ENCODE measurements around the gene P2RY2. TPM values are rescaled to one million over a fixed set of nuclear protein-coding genes. Genes with fewer than 3 reads are reported as not detected.

Gene P2RY2
- total RNA-seq, 1 donor from 2014 or later, result 0.42 TPM

GRCh38 chr11:73266646-73267020 is 48.6 kb downstream of the P2RY2 start:
- ChIA-PET POLR2A (interaction anchor here (0.5 kb wide), 1 partner anchor 651 kb away, joined by 3 read pairs; no protein-coding TSS in a partner anchor), CTCF (no interaction called here)
- no peak for DNase-seq
- TF ChIP-seq CTCF (IDR thresholded peaks at IDR 0.05), result no peak
- peaks cover 15% of the 10 kb centered on the region for H3K4me1 Mint-ChIP-seq
- ATAC-seq (ENCODE audit: low read depth), result no peak
- no peak overlapping the region for H3K27ac Mint-ChIP-seq
- H3K9me3 Mint-ChIP-seq, result no peaks in the 10 kb centered on the region
- H3K4me3 Mint-ChIP-seq, result no peak overlapping the region
- H3K36me3 Mint-ChIP-seq (ENCODE audit: low read depth), result no peaks in the 10 kb centered on the region
- peaks cover 27% of the 10 kb centered on the region for H3K27me3 Mint-ChIP-seq
- intact Hi-C loops (cut with micrococcal nuclease), result no loop called here

GRCh38 chr11:73267122-73267846 is 49.2 kb downstream of the P2RY2 start:
- Mint-ChIP-seq H3K27me3 (peaks cover 27% of the 10 kb centered on the region), H3K4me1 (peaks cover 22% of the 10 kb centered on the region), H3K9me3 (no peaks in the 10 kb centered on the region), H3K27ac (no peak overlapping the region), H3K4me3 (no peak overlapping the region), H3K36me3 (ENCODE audit: low read depth) (no peaks in the 10 kb centered on the region)
- intact Hi-C loops (cut with micrococcal nuclease), result no loop called here
- no peak for ATAC-seq (ENCODE audit: low read depth)
- CTCF ChIA-PET, result no interaction called here
- no peak for DNase-seq
- TF ChIP-seq CTCF (IDR thresholded peaks at IDR 0.05), result no peak
- POLR2A ChIA-PET, result interaction anchor here (0.5 kb wide), 1 partner anchor 652 kb away, joined by 3 read pairs; no protein-coding TSS in a partner anchor

- H3K27ac Mint-ChIP-seq, result no peak overlapping the region
- H3K27me3 Mint-ChIP-seq, result peaks cover 23% of the 10 kb centered on the region
- no peaks in the 10 kb centered on the region for H3K36me3 Mint-ChIP-seq (ENCODE audit: low read depth)
- DNase-seq (no peak), ATAC-seq (ENCODE audit: low read depth) (no peak)
- intact Hi-C loops (cut with micrococcal nuclease), result no loop called here
- ChIA-PET POLR2A (no interaction called here), CTCF (no interaction called here)
- no peak for TF ChIP-seq CTCF (IDR thresholded peaks at IDR 0.05)
- peaks cover 22% of the 10 kb centered on the region for H3K4me1 Mint-ChIP-seq
- no peak overlapping the region for H3K4me3 Mint-ChIP-seq
- H3K9me3 Mint-ChIP-seq, result no peaks in the 10 kb centered on the region
Measured at GRCh38 chr11:73267906-73268540, 49.9 kb downstream of the P2RY2 start.

GRCh38 chr11:73268671-73269271 is 50.7 kb downstream of the P2RY2 start:
- Mint-ChIP-seq H3K36me3 (ENCODE audit: low read depth) (no peaks in the 10 kb centered on the region), H3K27me3 (peaks cover 19% of the 10 kb centered on the region), H3K27ac (no peak overlapping the region), H3K4me1 (peaks cover 22% of the 10 kb centered on the region), H3K9me3 (no peaks in the 10 kb centered on the region), H3K4me3 (no peak overlapping the region)
- ChIA-PET POLR2A (no interaction called here), CTCF (no interaction called here)
- TF ChIP-seq CTCF (IDR thresholded peaks at IDR 0.05), result no peak
- intact Hi-C loops (cut with micrococcal nuclease), result no loop called here
- DNase-seq (no peak), ATAC-seq (ENCODE audit: low read depth) (no peak)

GRCh38 chr11:73269459-73270015 is 51.5 kb downstream of the P2RY2 start:
- DNase-seq (no peak), ATAC-seq (ENCODE audit: low read depth) (no peak)
- H3K36me3 Mint-ChIP-seq (ENCODE audit: low read depth), result no peaks in the 10 kb centered on the region
- peaks cover 17% of the 10 kb centered on the region for H3K27me3 Mint-ChIP-seq
- H3K4me1 Mint-ChIP-seq, result peaks cover 22% of the 10 kb centered on the region
- TF ChIP-seq CTCF (IDR thresholded peaks at IDR 0.05), result no peak
- H3K9me3 Mint-ChIP-seq, result no peaks in the 10 kb centered on the region
- intact Hi-C loops (cut with micrococcal nuclease), result loop anchor here (2.0 kb wide), 1 partner anchor 19 kb away; no protein-coding TSS in a partner anchor
- H3K27ac Mint-ChIP-seq, result no peak overlapping the region
- POLR2A ChIA-PET, result no interaction called here
- no peak overlapping the region for H3K4me3 Mint-ChIP-seq
- CTCF ChIA-PET, result interaction anchor here (0.7 kb wide), 1 partner anchor 66 kb away, joined by 3 read pairs; no protein-coding TSS in a partner anchor

All from activated B cell treated with CpG ODN at 0.5 μM for 24 hours (primary cell).